Right ventricle myocardium inferior (tissue), 1 donor: ENCODE results near the gene EPM2A. TPM values are rescaled to one million over a fixed set of nuclear protein-coding genes. Genes with fewer than 3 reads are reported as not detected.

ENCODE experiments used
- total RNA-seq: library from RNA; stranded (reverse); fragmentation: NEBNext Ultra II Directional; extraction: Animal tissue kit (Norgen Biotek cat#: 25700); gene quantifications from one replicate; pipeline ENCODE4 v1.2.1, GENCODE V29; 2021
- donor health status: DM: no; HTN: yes; CAD: no; lungs with severe emphysema.

The EPM2A gene
- total RNA-seq, 1 donor from 2014 or later, result 47.3 TPM

Other genes starting within 250 kb of the EPM2A start
- 13.1 TPM for gene FBXO30, start 79.3 kb upstream of the EPM2A start, total RNA-seq
- 10.9 TPM for gene SHPRH, start 228.8 kb upstream of the EPM2A start, total RNA-seq